Breast epithelium (tissue), 4 donors: ENCODE results near the gene HERC3. TPM values are rescaled to one million over a fixed set of nuclear protein-coding genes. Genes with fewer than 3 reads are reported as not detected.

ENCODE experiments used
- DNase-seq, 2 donors: peaks; one replicate each; pipeline ENCODE4 v3.0.0-alpha.2; 2019; ENCODE audit warnings: low spot score in 2 of 2
- H3K27ac ChIP-seq, 2 donors: fragments of 200-600 bp; sonication (generic) in 1 of 2; one replicate each; pipeline ENCODE4 v1.5.1; 2016 to 2019; ENCODE audit warnings: mild to moderate bottlenecking in 1 of 2
- H3K27me3 ChIP-seq, 2 donors: fragments of 200-600 bp; sonication (generic) in 1 of 2; one replicate each; pipeline versions ENCODE4 v1.5.1 to v1.6.0; 2017 to 2019; ENCODE audit warnings: control low read depth in 1 of 2, mild to moderate bottlenecking in 1 of 2
- H3K36me3 ChIP-seq: fragments of 200-600 bp; one replicate; pipeline ENCODE4 v1.5.1; 2019
- H3K4me1 ChIP-seq, 2 donors: fragments of 200-600 bp; sonication (generic); one replicate each; pipeline ENCODE4 v1.5.1; 2016 to 2019; ENCODE audit warnings: control low read depth in 1 of 2
- H3K4me3 ChIP-seq, 3 donors: fragments of 200-600 bp; sonication (generic); 1 replicate in 2 of 3; 2 replicates in 1 of 3; pipeline ENCODE4 v1.5.1; 2016 to 2019; ENCODE audit warnings: mild to moderate bottlenecking in 3 of 3, moderate library complexity in 2 of 3
- H3K9me3 ChIP-seq, 2 donors: fragments of 200-600 bp; sonication (generic) in 1 of 2; one replicate each; pipeline ENCODE4 v1.5.1; 2016 to 2019; ENCODE audit warnings: control low read depth in 1 of 2
- POLR2A ChIP-seq: fragments of 450-650 bp; IDR thresholded peaks from one replicate; pipeline ENCODE4 v1.6.1; 2016; ENCODE audit warnings: antibody characterized with exemption, mild to moderate bottlenecking, moderate library complexity
- POLR2AphosphoS5 ChIP-seq, 3 donors: sonication (generic); formaldehyde crosslinking; IDR thresholded peaks; one replicate each; pipeline ENCODE4 v1.6.1; 2017; ENCODE audit warnings: antibody characterized with exemption in 3 of 3
- intact Hi-C: fragments of 100-400 bp; cut with DNase I; formaldehyde crosslinking; loops from one replicate; pipeline ENCODE4 v1.15.1; 2023; ENCODE audit warnings: low total_unique reads
- total RNA-seq, 3 donors: library from RNA; depleted of rRNA; stranded (reverse); fragments of >200 nt; gene quantifications; one replicate each; pipeline ENCODE4 v1.1.0, GENCODE V29; 2016
- TF ChIP-seq, protein P1 (sequence below), 3 donors: fragments of 450-650 bp; IDR thresholded peaks; one replicate each; pipeline ENCODE4 v1.5.1; 2016 to 2017; ENCODE audit warnings: antibody characterized with exemption in 3 of 3, mild to moderate bottlenecking in 3 of 3, moderate library complexity in 3 of 3

The HERC3 gene
- total RNA-seq, 3 donors from 2014 or later: 34.1 to 60.9 (median 35.4) TPM

DNA sequence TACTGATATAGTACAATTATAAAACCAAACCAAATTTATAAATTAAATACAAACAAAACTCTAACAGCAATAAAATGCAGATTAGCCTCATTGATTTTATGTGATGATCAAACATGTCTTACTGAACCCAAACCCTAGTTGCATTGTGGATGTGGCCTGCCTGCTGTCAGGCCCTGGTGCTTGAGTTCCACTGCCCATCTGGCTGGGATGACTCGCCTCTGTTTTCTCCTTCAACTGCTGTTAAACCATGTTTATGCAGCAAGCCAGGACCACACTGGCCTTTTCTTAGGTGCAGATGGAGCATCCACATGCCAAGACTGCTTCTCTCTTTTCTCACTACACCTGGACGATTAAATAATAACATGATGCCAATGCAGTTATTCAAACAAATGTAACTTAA, 82.7 kb downstream of the HERC3 start:
- Histone ChIP-seq H3K27me3 (no peaks in the 10 kb centered on the region), H3K4me3 (no peak overlapping the region), H3K27ac (no peak overlapping the region), H3K4me1 (no peaks in the 10 kb centered on the region), H3K9me3 (no peaks in the 10 kb centered on the region), H3K36me3 (no peaks in the 10 kb centered on the region)
- DNase-seq: no peak
- intact Hi-C loops: no loop called here
- TF ChIP-seq, protein P1, sequence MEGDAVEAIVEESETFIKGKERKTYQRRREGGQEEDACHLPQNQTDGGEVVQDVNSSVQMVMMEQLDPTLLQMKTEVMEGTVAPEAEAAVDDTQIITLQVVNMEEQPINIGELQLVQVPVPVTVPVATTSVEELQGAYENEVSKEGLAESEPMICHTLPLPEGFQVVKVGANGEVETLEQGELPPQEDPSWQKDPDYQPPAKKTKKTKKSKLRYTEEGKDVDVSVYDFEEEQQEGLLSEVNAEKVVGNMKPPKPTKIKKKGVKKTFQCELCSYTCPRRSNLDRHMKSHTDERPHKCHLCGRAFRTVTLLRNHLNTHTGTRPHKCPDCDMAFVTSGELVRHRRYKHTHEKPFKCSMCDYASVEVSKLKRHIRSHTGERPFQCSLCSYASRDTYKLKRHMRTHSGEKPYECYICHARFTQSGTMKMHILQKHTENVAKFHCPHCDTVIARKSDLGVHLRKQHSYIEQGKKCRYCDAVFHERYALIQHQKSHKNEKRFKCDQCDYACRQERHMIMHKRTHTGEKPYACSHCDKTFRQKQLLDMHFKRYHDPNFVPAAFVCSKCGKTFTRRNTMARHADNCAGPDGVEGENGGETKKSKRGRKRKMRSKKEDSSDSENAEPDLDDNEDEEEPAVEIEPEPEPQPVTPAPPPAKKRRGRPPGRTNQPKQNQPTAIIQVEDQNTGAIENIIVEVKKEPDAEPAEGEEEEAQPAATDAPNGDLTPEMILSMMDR (IDR thresholded peaks at IDR 0.05): no peak
- no peak for TF ChIP-seq POLR2A

DNA sequence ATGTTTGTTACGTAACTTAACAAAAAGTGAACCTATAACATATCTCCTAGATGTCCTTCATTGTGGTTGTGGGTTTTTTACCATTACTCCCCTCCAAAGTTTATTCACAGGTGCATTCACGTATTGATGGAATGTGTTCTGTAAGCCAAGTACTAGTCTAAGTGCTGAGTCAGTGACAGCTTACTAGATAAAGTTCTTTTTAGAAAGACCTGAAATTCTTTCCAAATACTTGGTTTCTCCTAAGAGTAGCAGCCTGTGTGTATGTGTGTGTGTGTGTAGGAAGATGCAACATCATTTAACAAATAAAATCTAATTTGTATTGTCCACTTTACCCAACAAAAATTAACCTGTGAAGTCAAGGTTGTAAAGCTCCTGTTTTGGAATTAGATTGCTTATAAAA, 83.3 kb downstream of the HERC3 start:
- H3K4me3 ChIP-seq: no peak overlapping the region
- H3K27ac ChIP-seq: no peak overlapping the region
- no peaks in the 10 kb centered on the region for H3K27me3 ChIP-seq
- intact Hi-C loops: no loop called here
- no peaks in the 10 kb centered on the region for H3K36me3 ChIP-seq
- H3K9me3 ChIP-seq: no peaks in the 10 kb centered on the region
- no peak for DNase-seq
- H3K4me1 ChIP-seq: no peaks in the 10 kb centered on the region
- TF ChIP-seq POLR2AphosphoS5 (IDR thresholded peaks at IDR 0.05): no peak
- TF ChIP-seq POLR2A: no peak

DNA sequence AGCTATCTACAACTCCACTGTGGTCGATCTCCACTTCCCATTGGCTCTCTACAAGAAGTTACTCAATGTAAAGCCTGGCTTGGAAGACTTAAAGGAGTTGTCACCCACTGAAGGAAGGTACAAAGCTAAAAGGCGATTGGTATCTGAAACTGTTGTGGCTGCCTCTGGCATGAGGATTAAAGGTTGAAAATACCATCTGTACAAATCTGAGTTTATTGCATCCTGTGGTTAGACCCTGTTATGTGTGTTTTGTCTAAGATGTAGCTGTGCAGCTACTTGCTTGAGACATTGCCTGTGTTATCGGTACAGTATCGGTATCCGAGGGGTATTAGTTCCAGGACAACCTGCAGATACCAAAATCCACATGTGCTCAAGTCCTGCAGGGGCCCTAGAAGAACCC, 88.9 kb downstream of the HERC3 start:
- no peaks in the 10 kb centered on the region for H3K27me3 ChIP-seq
- no peaks in the 10 kb centered on the region for H3K4me1 ChIP-seq
- no peak for DNase-seq
- no peak overlapping the region for H3K4me3 ChIP-seq
- H3K27ac ChIP-seq: no peak overlapping the region
- TF ChIP-seq POLR2AphosphoS5 (IDR thresholded peaks at IDR 0.05) (no peak), POLR2A (no peak)
- TF ChIP-seq, protein P1 (IDR thresholded peaks at IDR 0.05): no peak
- intact Hi-C loops: no loop called here
- H3K36me3 ChIP-seq: peaks cover 5% of the 10 kb centered on the region
- no peaks in the 10 kb centered on the region for H3K9me3 ChIP-seq

DNA sequence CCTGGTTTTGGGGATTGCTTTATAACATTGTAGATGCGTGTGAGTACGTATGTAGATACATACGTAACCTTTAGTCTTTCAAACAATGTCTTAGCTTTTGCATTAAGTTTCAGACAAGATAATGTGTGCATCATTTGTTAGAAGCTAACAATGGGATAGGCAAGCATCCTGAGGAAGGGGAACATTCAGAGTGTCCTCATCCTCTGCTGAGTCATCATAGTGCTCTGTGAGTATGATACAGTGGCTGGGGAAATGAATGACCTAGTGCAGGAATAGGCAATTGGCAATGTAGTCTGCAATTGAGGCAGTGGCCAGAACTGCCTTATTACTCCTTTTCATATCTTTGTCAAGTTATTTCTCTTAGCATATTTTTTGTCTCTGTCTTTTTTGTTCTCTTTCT, 98.1 kb downstream of the HERC3 start:
- no peaks in the 10 kb centered on the region for H3K36me3 ChIP-seq
- H3K9me3 ChIP-seq: no peaks in the 10 kb centered on the region
- H3K27ac ChIP-seq: no peak overlapping the region
- H3K27me3 ChIP-seq: no peaks in the 10 kb centered on the region
- no peaks in the 10 kb centered on the region for H3K4me1 ChIP-seq
- H3K4me3 ChIP-seq: no peak overlapping the region
- intact Hi-C loops: no loop called here
- DNase-seq: no peak
- TF ChIP-seq, protein P1 (IDR thresholded peaks at IDR 0.05): no peak
- TF ChIP-seq POLR2AphosphoS5 (IDR thresholded peaks at IDR 0.05) (no peak), POLR2A (no peak)

DNA sequence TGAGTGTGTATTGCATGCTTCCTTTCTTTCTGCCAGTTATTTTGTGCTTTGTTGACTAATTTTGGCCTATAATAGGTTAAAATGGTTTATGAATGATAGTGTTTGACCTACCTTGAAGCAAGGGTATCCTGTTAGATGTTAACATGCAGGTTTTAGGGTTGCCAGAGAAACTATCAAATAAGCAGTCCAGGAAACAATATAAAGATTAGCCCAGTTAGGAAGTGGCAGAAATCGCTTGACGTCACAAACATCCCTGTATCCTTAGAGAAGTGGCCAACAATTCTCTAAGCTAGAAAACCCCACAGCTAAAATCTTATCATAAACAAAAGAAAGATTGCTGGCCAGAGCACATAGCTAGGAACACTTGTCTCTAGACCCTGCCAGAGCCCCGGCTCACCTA, 101.5 kb downstream of the HERC3 start:
- TF ChIP-seq, protein P1 (IDR thresholded peaks at IDR 0.05): no peak
- TF ChIP-seq POLR2AphosphoS5 (IDR thresholded peaks at IDR 0.05): no peak
- TF ChIP-seq POLR2A: no peak
- H3K27me3 ChIP-seq: no peaks in the 10 kb centered on the region
- no peaks in the 10 kb centered on the region for H3K9me3 ChIP-seq
- intact Hi-C loops: no loop called here
- no peaks in the 10 kb centered on the region for H3K4me1 ChIP-seq
- H3K27ac ChIP-seq: no peak overlapping the region
- DNase-seq: no peak
- no peak overlapping the region for H3K4me3 ChIP-seq
- no peaks in the 10 kb centered on the region for H3K36me3 ChIP-seq

DNA sequence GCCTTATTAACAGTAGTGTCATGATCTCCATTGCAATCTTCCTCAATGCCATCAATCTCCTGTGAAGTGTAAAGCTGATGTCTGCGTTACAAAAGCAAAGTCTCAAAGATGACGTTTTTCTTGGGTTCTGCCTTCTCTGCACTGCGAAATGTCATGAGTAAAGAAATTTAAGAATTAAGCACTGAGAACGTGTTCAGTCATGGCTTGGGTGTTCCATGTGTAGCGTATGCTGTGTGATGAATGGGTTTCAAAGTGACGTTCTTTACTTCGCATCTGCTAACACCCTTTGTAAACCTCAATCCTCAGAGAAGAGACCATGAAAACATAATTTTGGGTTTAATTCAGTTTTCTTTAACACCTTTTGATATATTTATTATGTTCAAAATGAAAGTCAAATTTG, 104.3 kb downstream of the HERC3 start:
- TF ChIP-seq POLR2A (no peak), POLR2AphosphoS5 (IDR thresholded peaks at IDR 0.05) (no peak)
- TF ChIP-seq, protein P1 (IDR thresholded peaks at IDR 0.05): no peak
- Histone ChIP-seq H3K27me3 (no peaks in the 10 kb centered on the region), H3K36me3 (no peaks in the 10 kb centered on the region), H3K9me3 (no peaks in the 10 kb centered on the region), H3K4me3 (peak overlapping the region; percentile 61 to 72 (median 62)), H3K4me1 (no peaks in the 10 kb centered on the region), H3K27ac (no peak overlapping the region)
- DNase-seq: no peak
- intact Hi-C loops: no loop called here
